ENCODE data around the gene TGOLN2. TPM values are rescaled to one million over a fixed set of nuclear protein-coding genes. Genes with fewer than 3 reads are reported as not detected.
"Not testable (repeated sequence)": the region's sequence is repeated elsewhere in the genome, so short reads cannot be mapped to it uniquely, and the experiment has no call there.

The TGOLN2 gene
- total RNA-seq, 1 donor, result 129 TPM

DNA sequence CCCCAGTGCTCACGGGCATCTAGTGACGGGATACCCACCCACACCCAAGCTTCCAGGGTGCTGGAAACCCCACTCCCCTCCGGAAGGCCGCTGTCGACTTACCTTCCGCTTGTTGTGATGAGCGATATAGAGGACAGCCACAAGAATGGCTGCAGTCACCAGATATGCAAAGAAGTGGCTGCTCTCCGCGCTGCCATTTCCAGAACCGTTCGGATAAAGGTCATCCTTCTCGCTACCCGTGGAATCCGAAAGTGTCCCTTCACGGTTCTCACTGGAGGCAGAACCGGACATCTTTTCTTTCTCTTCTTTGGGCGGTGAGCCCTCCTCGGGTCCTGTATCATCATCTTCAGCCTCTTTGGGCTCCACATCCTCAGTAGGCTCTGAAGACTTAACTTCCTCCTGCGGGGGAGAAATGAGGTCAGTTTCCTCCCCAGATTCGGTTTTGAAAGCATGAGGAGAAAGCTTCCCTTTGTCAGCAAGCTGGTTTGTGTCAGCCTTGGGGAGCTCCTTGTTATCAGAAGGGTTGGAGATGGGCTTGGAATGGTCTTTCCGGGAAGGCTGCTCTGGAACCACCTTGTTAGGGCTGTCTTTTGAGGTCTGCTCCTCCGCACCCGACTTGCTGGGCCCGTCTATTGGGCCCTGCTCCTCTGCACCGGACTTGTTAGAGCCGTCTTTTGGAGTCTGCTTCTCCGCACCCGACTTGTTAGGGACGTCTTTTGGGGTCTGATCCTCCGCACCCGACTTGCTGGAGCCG, 1.2 kb downstream of the TGOLN2 start:
- Histone ChIP-seq H3K79me2 (ENCODE audit: insufficient read depth, low read length) (peaks cover 60% of the 10 kb centered on the region), H3K27ac (ENCODE audit: low read depth, low read length) (peak overlapping the region; percentile 98), H3K36me3 (ENCODE audit: insufficient read depth, low read length) (peaks cover 38% of the 10 kb centered on the region)

DNA sequence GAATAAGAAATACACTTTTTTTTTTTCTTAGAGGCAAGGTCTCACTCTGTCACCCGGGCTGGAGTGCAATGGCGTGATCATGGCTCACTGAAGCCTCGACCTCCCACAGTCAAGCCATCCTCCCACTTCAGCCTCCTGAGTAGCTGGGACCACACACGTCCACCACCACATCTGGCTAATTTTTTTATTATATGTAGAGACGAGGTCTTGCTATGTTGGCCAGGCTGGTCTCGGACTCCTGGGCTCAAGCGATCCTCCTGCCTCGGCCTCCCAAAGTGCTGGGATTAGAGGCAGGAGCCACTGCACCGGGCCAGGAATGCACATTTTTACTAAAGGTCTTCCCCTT, 2.4 kb downstream of the TGOLN2 start:
- peaks cover 28% of the 10 kb centered on the region for H3K4me1 ChIP-seq (ENCODE audit: insufficient read depth, low read length)
- H3K36me3 ChIP-seq (ENCODE audit: insufficient read depth, low read length), result peaks cover 50% of the 10 kb centered on the region
- peaks cover 71% of the 10 kb centered on the region for H3K79me2 ChIP-seq (ENCODE audit: insufficient read depth, low read length)

More for the DNA sequence above, 1.2 kb downstream of the TGOLN2 start:
- no peaks in the 10 kb centered on the region for H3K27me3 ChIP-seq (ENCODE audit: insufficient read depth, low read length)
- H3K4me3 ChIP-seq (ENCODE audit: insufficient read depth, low read length), result peak overlapping the region; percentile 90
- DNase-seq (ENCODE audit: insufficient read length, low spot score, missing footprints), result no peak
- peaks cover 28% of the 10 kb centered on the region for H3K4me1 ChIP-seq (ENCODE audit: insufficient read depth, low read length)
- TF ChIP-seq, protein P1, sequence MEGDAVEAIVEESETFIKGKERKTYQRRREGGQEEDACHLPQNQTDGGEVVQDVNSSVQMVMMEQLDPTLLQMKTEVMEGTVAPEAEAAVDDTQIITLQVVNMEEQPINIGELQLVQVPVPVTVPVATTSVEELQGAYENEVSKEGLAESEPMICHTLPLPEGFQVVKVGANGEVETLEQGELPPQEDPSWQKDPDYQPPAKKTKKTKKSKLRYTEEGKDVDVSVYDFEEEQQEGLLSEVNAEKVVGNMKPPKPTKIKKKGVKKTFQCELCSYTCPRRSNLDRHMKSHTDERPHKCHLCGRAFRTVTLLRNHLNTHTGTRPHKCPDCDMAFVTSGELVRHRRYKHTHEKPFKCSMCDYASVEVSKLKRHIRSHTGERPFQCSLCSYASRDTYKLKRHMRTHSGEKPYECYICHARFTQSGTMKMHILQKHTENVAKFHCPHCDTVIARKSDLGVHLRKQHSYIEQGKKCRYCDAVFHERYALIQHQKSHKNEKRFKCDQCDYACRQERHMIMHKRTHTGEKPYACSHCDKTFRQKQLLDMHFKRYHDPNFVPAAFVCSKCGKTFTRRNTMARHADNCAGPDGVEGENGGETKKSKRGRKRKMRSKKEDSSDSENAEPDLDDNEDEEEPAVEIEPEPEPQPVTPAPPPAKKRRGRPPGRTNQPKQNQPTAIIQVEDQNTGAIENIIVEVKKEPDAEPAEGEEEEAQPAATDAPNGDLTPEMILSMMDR (IDR thresholded peaks at IDR 0.05; ENCODE audit: extremely low read depth, low read depth, low read length), result no peak
- no peak overlapping the region for H2AFZ ChIP-seq (ENCODE audit: low read length)
- H3K9me3 ChIP-seq (ENCODE audit: low read depth, low read length), result no peaks in the 10 kb centered on the region
- H3K4me2 ChIP-seq (ENCODE audit: insufficient read depth, low read length), result peak overlapping the region; percentile 98
- peaks cover 44% of the 10 kb centered on the region for H4K20me1 ChIP-seq (ENCODE audit: insufficient read depth, low read length)

DNA sequence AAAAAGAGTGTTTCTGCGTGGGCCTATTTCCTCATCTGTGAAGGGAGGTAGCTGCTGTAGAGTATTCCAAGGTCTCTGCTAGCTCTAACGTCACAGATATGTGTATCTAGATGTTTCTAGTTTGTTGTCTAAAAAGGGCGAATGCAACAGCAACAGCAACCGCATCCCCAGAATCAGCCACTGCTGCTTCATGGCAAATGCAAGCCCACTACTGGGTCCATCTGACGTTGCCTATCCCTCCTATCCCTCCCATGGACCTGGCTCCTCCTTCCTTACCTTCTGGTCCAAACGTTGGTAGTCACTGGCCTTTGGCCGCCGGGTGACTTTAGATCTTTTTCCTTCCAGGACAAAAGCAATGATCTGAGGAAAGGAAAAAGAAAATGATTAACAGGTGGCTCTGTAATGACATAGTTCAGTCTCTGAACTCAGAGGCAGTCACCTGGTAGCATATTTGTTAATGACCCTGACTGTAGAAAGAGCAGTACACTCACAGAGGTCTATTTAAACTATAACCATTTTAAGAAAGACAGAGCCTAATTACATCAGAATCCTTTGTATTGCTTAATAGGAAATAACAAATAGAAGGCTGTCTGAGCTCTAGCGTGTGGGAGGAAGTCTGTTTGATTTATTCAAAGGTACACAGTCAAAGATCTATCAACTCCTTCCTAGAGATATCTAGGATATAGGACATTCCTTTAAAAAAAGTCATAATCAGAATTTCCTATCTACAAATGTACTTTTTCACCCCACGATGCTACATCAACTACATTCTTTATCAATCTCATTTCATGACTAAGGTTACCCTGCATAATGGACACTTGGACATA, 2.9 kb downstream of the TGOLN2 start:
- Histone ChIP-seq H2AFZ (ENCODE audit: low read length) (no peak overlapping the region), H4K20me1 (ENCODE audit: insufficient read depth, low read length) (peaks cover 54% of the 10 kb centered on the region), H3K79me2 (ENCODE audit: insufficient read depth, low read length) (peaks cover 77% of the 10 kb centered on the region), H3K4me2 (ENCODE audit: insufficient read depth, low read length) (peak overlapping the region; percentile 98), H3K4me1 (ENCODE audit: insufficient read depth, low read length) (peaks cover 28% of the 10 kb centered on the region), H3K9me3 (ENCODE audit: low read depth, low read length) (no peaks in the 10 kb centered on the region), H3K36me3 (ENCODE audit: insufficient read depth, low read length) (peaks cover 56% of the 10 kb centered on the region), H3K4me3 (ENCODE audit: insufficient read depth, low read length) (peak overlapping the region; percentile 90), H3K27me3 (ENCODE audit: insufficient read depth, low read length) (no peaks in the 10 kb centered on the region), H3K27ac (ENCODE audit: low read depth, low read length) (peak overlapping the region; percentile 29)
- no peak for DNase-seq (ENCODE audit: insufficient read length, low spot score, missing footprints)
- TF ChIP-seq, protein P1 (IDR thresholded peaks at IDR 0.05; ENCODE audit: extremely low read depth, low read depth, low read length), result no peak

More for the DNA sequence above, 2.4 kb downstream of the TGOLN2 start:
- peaks cover 51% of the 10 kb centered on the region for H4K20me1 ChIP-seq (ENCODE audit: insufficient read depth, low read length)
- no peak overlapping the region for H3K27ac ChIP-seq (ENCODE audit: low read depth, low read length)
- no peak for DNase-seq (ENCODE audit: insufficient read length, low spot score, missing footprints)
- no peak overlapping the region for H2AFZ ChIP-seq (ENCODE audit: low read length)
- no peaks in the 10 kb centered on the region for H3K9me3 ChIP-seq (ENCODE audit: low read depth, low read length)
- H3K27me3 ChIP-seq (ENCODE audit: insufficient read depth, low read length), result no peaks in the 10 kb centered on the region
- H3K4me2 ChIP-seq (ENCODE audit: insufficient read depth, low read length), result peak overlapping the region; percentile 98
- peak overlapping the region; percentile 90 for H3K4me3 ChIP-seq (ENCODE audit: insufficient read depth, low read length)
- TF ChIP-seq, protein P1 (IDR thresholded peaks at IDR 0.05; ENCODE audit: extremely low read depth, low read depth, low read length), result no peak

DNA sequence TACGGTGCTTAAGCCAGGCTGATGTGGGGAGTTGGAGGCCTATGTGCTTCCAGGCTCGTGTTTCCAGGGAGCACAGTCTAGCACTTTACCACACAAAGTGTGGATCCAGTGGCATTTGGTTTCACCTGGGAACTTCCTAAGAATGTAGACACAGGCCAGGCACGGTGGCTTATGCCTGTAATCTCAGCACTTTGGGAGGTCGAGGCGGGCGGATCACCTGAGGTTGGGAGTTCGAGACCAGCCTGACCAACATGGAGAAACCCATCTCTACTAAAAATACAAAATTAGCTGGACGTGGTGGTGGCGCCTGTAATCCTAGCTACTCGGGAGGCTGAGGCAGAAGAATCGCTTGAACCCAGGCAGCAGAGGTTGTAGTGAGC, 3.8 kb downstream of the TGOLN2 start:
- not testable (repeated sequence) for H3K4me3 ChIP-seq (ENCODE audit: insufficient read depth, low read length); H2AFZ ChIP-seq (ENCODE audit: low read length); H3K9me3 ChIP-seq (ENCODE audit: low read depth, low read length); H3K27me3 ChIP-seq (ENCODE audit: insufficient read depth, low read length); DNase-seq (ENCODE audit: insufficient read length, low spot score, missing footprints); H3K27ac ChIP-seq (ENCODE audit: low read depth, low read length); H3K4me2 ChIP-seq (ENCODE audit: insufficient read depth, low read length)
- Histone ChIP-seq H3K36me3 (ENCODE audit: insufficient read depth, low read length) (peaks cover 63% of the 10 kb centered on the region), H3K79me2 (ENCODE audit: insufficient read depth, low read length) (peaks cover 83% of the 10 kb centered on the region), H4K20me1 (ENCODE audit: insufficient read depth, low read length) (peaks cover 61% of the 10 kb centered on the region), H3K4me1 (ENCODE audit: insufficient read depth, low read length) (peaks cover 28% of the 10 kb centered on the region)

All from osteoblast (primary cell).